HepG2 (cell line): ENCODE measurements around the gene RBM47. TPM values are rescaled to one million over a fixed set of nuclear protein-coding genes. Genes with fewer than 3 reads are reported as not detected.

Experiments used
- ELF3 ChIP-seq: IDR thresholded peaks from 2 replicates; pipeline ENCODE4 v1.6.1; 2016; ENCODE audit warnings: missing genetic modification reagents, missing compliant biosample characterization
- FOXM1 ChIP-seq: sonication (generic); formaldehyde crosslinking; IDR thresholded peaks from 2 replicates; pipeline ENCODE4 v1.5.0; 2020; ENCODE audit warnings: missing genetic modification reagents
- JARID2 ChIP-seq: sonication (generic); formaldehyde crosslinking; IDR thresholded peaks from 2 replicates; pipeline ENCODE4 v1.8.1; 2023; ENCODE audit warnings: missing genetic modification reagents, inconsistent platforms; ENCODE audit not compliant: insufficient replicate concordance
- PAWR ChIP-seq: sonication (generic); formaldehyde crosslinking; IDR thresholded peaks from 2 replicates; pipeline ENCODE4 v1.4.0; 2020; ENCODE audit warnings: missing genetic modification reagents, mild to moderate bottlenecking, borderline replicate concordance
- PITX1 ChIP-seq: sonication (generic); formaldehyde crosslinking; IDR thresholded peaks from 2 replicates; pipeline ENCODE4 v1.5.1; 2020; ENCODE audit warnings: mild to moderate bottlenecking, missing genetic modification reagents
- POLR2A ChIP-seq, 2 experiments: IDR thresholded peaks; 2 replicates each; pipeline ENCODE4 v1.6.1; 2011; ENCODE audit warnings: low read depth in 2 of 2, low read length in 2 of 2, mild to moderate bottlenecking in 1 of 2, moderate library complexity in 1 of 2; ENCODE audit not compliant: insufficient read depth in 1 of 2
- THAP11 ChIP-seq: IDR thresholded peaks from 2 replicates; pipeline ENCODE4 v1.6.1; 2016; ENCODE audit warnings: missing biosample characterization, missing genetic modification reagents
- ZFP36L1 ChIP-seq: sonication (generic); formaldehyde crosslinking; IDR thresholded peaks from 2 replicates; pipeline ENCODE4 v1.8.0; 2022; ENCODE audit warnings: mild to moderate bottlenecking, missing genetic modification reagents, moderate library complexity
- ZNF24 ChIP-seq: fragments of 450-650 bp; IDR thresholded peaks from 2 replicates; pipeline ENCODE4 v1.6.1; 2017; ENCODE audit warnings: antibody characterized with exemption, mild to moderate bottlenecking
- ZNF678 ChIP-seq: sonication (generic); formaldehyde crosslinking; IDR thresholded peaks from 2 replicates; pipeline ENCODE4 v1.4.0; 2020; ENCODE audit warnings: mild to moderate bottlenecking, missing genetic modification reagents
- ZNF75D ChIP-seq: sonication (generic); formaldehyde crosslinking; IDR thresholded peaks from 2 replicates; pipeline ENCODE4 v1.8.1; 2023; ENCODE audit warnings: missing genetic modification reagents, mild to moderate bottlenecking, borderline replicate concordance
- ZNF782 ChIP-seq: sonication (generic); formaldehyde crosslinking; IDR thresholded peaks from 2 replicates; pipeline ENCODE4 v1.4.0; 2020; ENCODE audit warnings: missing genetic modification reagents, mild to moderate bottlenecking, borderline replicate concordance
- polyA plus RNA-seq, 8 experiments: library from polyadenylated mRNA; depleted of rRNA in 3 of 8; stranded (reverse) in 7 of 8; unstranded in 1 of 8; fragments of >200 nt; fragmentation: Illumina TruSeq in 4 of 8; extraction: Trizol in 4 of 8; gene quantifications; 2 replicates each; pipeline versions ENCODE4 v1.2.1 to v1.2.3, GENCODE V29; 2011 to 2016; ENCODE audit warnings: low read depth in 4 of 8, missing spikeins in 1 of 8, mixed read lengths in 1 of 8; ENCODE audit not compliant: insufficient read depth in 1 of 8
- total RNA-seq, 5 experiments: library from RNA; depleted of rRNA; stranded (reverse); fragments of >200 nt; fragmentation: Illumina TruSeq; extraction: Trizol; gene quantifications; 2 replicates each; pipeline ENCODE4 v1.2.3, GENCODE V29; 2016; ENCODE audit warnings: low read depth in 1 of 5
- TF ChIP-seq, protein P1 (sequence below): sonication (generic); formaldehyde crosslinking; IDR thresholded peaks from 2 replicates; pipeline ENCODE4 v1.8.0; 2022; ENCODE audit warnings: missing genetic modification reagents, mild to moderate bottlenecking, moderate library complexity, borderline replicate concordance
- TF ChIP-seq, protein P2 (sequence below): sonication (generic); formaldehyde crosslinking; IDR thresholded peaks from 2 replicates; pipeline ENCODE4 v1.5.1; 2020; ENCODE audit warnings: mild to moderate bottlenecking, missing genetic modification reagents, moderate library complexity
- TF ChIP-seq, protein P3 (sequence below): sonication (generic); formaldehyde crosslinking; IDR thresholded peaks from 2 replicates; pipeline ENCODE4 v1.4.0; 2020; ENCODE audit warnings: mild to moderate bottlenecking, missing genetic modification reagents
- TF ChIP-seq, protein P4 (sequence below): sonication (generic); formaldehyde crosslinking; IDR thresholded peaks from 2 replicates; pipeline ENCODE4 v1.5.0; 2020; ENCODE audit warnings: mild to moderate bottlenecking, missing genetic modification reagents, moderate library complexity
- TF ChIP-seq, protein P5 (sequence below): sonication (generic); formaldehyde crosslinking; IDR thresholded peaks from 2 replicates; pipeline ENCODE4 v1.4.0; 2020; ENCODE audit warnings: missing genetic modification reagents
- TF ChIP-seq, protein P6 (sequence below): IDR thresholded peaks from 2 replicates; pipeline ENCODE4 v1.6.1; 2016; ENCODE audit warnings: low read depth, borderline replicate concordance

Gene RBM47
- total and polyA plus RNA-seq, 2 of the 13 experiments (the other 11 are each of a cell fraction or from before 2014, with no cell fraction given), result 1.2 to 2.5 TPM

DNA sequence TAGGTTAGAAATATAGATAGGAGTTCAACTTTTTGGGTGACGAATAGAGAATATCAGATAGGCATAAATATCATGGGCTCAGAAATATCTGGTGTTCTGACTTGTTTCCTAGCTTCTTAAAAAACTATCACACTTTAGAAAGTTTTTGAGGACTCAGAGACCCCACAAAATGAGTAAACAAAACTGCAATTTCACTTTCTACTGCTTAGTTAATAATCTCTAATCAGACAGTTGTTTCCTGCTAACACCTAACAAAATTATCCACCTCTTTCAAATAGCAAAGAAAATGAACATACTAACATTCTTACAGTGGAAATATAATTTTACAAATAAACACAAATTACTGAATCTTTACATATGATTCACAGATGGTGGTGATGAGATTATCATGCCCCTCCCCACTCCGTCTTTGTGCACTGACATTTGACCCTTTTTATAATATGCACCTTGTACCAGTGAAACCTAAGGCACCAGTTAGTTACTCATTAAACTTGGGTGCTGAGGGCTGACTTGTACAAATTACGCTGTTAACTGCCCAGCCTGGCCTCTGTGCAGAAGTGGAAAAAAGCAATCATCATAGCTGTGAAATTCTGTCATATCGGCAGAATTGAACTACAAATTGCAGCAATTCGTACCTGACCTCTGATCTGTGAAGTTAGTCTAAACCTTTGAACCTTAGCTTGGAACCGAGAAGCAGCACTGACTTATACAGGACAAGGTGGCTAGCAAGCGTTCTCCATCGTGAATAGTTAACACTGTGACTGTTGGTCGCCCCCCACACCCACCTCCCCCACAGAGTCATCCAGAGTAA lies 155.9 kb downstream of the RBM47 start (continued):
- TF ChIP-seq ZNF678 (CRISPR knock-in tag) (no peak), ZNF782 (CRISPR knock-in tag) (no peak), JARID2 (CRISPR knock-in tag) (no peak), THAP11 (CRISPR knock-in tag) (peak; percentile 60), POLR2A (IDR thresholded peaks at IDR 0.05; ENCODE audit: insufficient read depth in 1 of 2, low read depth in 2 of 2, low read length in 2 of 2) (no peak), PAWR (CRISPR knock-in tag) (no peak), PITX1 (CRISPR knock-in tag) (peak; percentile 82), ZNF75D (CRISPR knock-in tag) (no peak), FOXM1 (CRISPR knock-in tag) (no peak), ELF3 (peak; percentile 53), ZFP36L1 (CRISPR knock-in tag) (0 out of 2 replicates have a peak, but pooled peaks have one; percentile 38), ZNF24 (no peak)
- TF ChIP-seq, protein P1, sequence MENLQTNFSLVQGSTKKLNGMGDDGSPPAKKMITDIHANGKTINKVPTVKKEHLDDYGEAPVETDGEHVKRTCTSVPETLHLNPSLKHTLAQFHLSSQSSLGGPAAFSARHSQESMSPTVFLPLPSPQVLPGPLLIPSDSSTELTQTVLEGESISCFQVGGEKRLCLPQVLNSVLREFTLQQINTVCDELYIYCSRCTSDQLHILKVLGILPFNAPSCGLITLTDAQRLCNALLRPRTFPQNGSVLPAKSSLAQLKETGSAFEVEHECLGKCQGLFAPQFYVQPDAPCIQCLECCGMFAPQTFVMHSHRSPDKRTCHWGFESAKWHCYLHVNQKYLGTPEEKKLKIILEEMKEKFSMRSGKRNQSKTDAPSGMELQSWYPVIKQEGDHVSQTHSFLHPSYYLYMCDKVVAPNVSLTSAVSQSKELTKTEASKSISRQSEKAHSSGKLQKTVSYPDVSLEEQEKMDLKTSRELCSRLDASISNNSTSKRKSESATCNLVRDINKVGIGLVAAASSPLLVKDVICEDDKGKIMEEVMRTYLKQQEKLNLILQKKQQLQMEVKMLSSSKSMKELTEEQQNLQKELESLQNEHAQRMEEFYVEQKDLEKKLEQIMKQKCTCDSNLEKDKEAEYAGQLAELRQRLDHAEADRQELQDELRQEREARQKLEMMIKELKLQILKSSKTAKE (CRISPR knock-in tag), result no peak
- TF ChIP-seq, protein P2, sequence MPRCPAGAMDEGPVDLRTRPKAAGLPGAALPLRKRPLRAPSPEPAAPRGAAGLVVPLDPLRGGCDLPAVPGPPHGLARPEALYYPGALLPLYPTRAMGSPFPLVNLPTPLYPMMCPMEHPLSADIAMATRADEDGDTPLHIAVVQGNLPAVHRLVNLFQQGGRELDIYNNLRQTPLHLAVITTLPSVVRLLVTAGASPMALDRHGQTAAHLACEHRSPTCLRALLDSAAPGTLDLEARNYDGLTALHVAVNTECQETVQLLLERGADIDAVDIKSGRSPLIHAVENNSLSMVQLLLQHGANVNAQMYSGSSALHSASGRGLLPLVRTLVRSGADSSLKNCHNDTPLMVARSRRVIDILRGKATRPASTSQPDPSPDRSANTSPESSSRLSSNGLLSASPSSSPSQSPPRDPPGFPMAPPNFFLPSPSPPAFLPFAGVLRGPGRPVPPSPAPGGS (CRISPR knock-in tag), result no peak
- TF ChIP-seq, protein P3, sequence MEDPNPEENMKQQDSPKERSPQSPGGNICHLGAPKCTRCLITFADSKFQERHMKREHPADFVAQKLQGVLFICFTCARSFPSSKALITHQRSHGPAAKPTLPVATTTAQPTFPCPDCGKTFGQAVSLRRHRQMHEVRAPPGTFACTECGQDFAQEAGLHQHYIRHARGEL (CRISPR knock-in tag), result no peak
- TF ChIP-seq, protein P4, sequence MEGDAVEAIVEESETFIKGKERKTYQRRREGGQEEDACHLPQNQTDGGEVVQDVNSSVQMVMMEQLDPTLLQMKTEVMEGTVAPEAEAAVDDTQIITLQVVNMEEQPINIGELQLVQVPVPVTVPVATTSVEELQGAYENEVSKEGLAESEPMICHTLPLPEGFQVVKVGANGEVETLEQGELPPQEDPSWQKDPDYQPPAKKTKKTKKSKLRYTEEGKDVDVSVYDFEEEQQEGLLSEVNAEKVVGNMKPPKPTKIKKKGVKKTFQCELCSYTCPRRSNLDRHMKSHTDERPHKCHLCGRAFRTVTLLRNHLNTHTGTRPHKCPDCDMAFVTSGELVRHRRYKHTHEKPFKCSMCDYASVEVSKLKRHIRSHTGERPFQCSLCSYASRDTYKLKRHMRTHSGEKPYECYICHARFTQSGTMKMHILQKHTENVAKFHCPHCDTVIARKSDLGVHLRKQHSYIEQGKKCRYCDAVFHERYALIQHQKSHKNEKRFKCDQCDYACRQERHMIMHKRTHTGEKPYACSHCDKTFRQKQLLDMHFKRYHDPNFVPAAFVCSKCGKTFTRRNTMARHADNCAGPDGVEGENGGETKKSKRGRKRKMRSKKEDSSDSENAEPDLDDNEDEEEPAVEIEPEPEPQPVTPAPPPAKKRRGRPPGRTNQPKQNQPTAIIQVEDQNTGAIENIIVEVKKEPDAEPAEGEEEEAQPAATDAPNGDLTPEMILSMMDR, result no peak
- TF ChIP-seq, protein P5, sequence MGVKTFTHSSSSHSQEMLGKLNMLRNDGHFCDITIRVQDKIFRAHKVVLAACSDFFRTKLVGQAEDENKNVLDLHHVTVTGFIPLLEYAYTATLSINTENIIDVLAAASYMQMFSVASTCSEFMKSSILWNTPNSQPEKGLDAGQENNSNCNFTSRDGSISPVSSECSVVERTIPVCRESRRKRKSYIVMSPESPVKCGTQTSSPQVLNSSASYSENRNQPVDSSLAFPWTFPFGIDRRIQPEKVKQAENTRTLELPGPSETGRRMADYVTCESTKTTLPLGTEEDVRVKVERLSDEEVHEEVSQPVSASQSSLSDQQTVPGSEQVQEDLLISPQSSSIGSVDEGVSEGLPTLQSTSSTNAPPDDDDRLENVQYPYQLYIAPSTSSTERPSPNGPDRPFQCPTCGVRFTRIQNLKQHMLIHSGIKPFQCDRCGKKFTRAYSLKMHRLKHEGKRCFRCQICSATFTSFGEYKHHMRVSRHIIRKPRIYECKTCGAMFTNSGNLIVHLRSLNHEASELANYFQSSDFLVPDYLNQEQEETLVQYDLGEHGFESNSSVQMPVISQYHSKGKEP, result no peak
- TF ChIP-seq, protein P6, sequence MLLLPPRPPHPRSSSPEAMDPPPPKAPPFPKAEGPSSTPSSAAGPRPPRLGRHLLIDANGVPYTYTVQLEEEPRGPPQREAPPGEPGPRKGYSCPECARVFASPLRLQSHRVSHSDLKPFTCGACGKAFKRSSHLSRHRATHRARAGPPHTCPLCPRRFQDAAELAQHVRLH (CRISPR knock-in tag), result no peak
